ENCODE data around the gene WAS.

Gene WAS

DNA sequence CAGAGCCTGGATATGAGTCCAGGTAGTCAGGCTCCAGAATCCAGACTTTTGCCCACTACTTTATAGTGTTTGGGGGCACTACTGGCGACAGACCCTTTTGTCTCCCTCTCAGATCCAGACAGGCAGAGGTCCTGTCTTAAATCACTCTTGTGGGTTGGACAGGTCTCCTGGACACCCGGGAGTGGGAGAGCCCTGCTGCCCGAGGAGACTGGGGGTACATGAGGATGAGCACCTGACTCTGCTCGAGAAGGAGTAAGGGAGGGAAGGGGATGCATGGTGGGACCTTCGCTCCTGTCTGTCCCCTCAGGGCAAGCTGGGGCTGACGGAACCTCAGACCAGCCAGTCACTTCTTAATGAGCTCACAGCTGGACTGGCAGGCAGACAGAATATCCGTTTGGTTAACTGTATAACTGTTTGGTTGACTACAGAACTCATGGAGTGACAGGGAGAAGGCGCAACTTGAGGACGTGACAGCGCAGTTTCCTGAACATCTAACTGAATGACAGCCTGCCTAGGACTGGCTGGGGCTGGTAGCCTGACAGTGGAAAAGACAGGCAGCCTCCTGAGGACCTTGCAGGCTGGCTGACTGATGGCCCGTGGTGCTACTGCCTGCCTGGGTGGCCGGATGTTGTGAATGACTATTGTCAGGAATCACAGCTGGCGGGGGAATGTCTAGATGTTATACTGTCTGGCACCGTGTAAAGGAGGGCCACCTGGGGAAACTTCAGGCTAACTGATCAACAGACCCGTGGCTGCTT, 11.4 kb downstream of the WAS start:
- DNase-seq (ENCODE audit: low spot score) (no peak), ATAC-seq (ENCODE audit: low read depth) (no peak)
- no peak overlapping the region for H3K27ac ChIP-seq (ENCODE audit: poor library complexity, severe bottlenecking)
- H3K27me3 ChIP-seq (ENCODE audit: insufficient read depth, poor library complexity, severe bottlenecking): no peaks in the 10 kb centered on the region
- TF ChIP-seq, protein P1, sequence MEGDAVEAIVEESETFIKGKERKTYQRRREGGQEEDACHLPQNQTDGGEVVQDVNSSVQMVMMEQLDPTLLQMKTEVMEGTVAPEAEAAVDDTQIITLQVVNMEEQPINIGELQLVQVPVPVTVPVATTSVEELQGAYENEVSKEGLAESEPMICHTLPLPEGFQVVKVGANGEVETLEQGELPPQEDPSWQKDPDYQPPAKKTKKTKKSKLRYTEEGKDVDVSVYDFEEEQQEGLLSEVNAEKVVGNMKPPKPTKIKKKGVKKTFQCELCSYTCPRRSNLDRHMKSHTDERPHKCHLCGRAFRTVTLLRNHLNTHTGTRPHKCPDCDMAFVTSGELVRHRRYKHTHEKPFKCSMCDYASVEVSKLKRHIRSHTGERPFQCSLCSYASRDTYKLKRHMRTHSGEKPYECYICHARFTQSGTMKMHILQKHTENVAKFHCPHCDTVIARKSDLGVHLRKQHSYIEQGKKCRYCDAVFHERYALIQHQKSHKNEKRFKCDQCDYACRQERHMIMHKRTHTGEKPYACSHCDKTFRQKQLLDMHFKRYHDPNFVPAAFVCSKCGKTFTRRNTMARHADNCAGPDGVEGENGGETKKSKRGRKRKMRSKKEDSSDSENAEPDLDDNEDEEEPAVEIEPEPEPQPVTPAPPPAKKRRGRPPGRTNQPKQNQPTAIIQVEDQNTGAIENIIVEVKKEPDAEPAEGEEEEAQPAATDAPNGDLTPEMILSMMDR (IDR thresholded peaks at IDR 0.05; ENCODE audit: poor library complexity, severe bottlenecking): no peak
- no peaks in the 10 kb centered on the region for H3K4me1 ChIP-seq (ENCODE audit: insufficient read depth, poor library complexity, severe bottlenecking)
- peaks cover 8% of the 10 kb centered on the region for H3K36me3 ChIP-seq (ENCODE audit: low read depth)
- H3K9me3 ChIP-seq (ENCODE audit: severe bottlenecking): no peaks in the 10 kb centered on the region
- no peak overlapping the region for H3K4me3 ChIP-seq (ENCODE audit: severe bottlenecking)

GRCh38 chrX:48695534-48695896, 11.9 kb downstream of the WAS start:
- no peak for DNase-seq (ENCODE audit: low spot score)
- no peak for ATAC-seq (ENCODE audit: low read depth)
- Histone ChIP-seq H3K4me3 (ENCODE audit: severe bottlenecking) (peak overlapping the region; percentile 62), H3K9me3 (ENCODE audit: severe bottlenecking) (no peaks in the 10 kb centered on the region), H3K36me3 (ENCODE audit: low read depth) (peaks cover 8% of the 10 kb centered on the region), H3K27me3 (ENCODE audit: insufficient read depth, poor library complexity, severe bottlenecking) (no peaks in the 10 kb centered on the region), H3K4me1 (ENCODE audit: insufficient read depth, poor library complexity, severe bottlenecking) (no peaks in the 10 kb centered on the region), H3K27ac (ENCODE audit: poor library complexity, severe bottlenecking) (peak overlapping the region; percentile 72)
- TF ChIP-seq, protein P1 (IDR thresholded peaks at IDR 0.05; ENCODE audit: poor library complexity, severe bottlenecking): no peak

GRCh38 chrX:48695925-48696300, 12.3 kb downstream of the WAS start:
- ATAC-seq (ENCODE audit: low read depth): no peak; the same call in 2 of the 3 replicates
- H3K36me3 ChIP-seq (ENCODE audit: low read depth): peaks cover 8% of the 10 kb centered on the region
- DNase-seq (ENCODE audit: low spot score): no peak
- H3K4me3 ChIP-seq (ENCODE audit: severe bottlenecking): peak overlapping the region; percentile 62
- no peaks in the 10 kb centered on the region for H3K27me3 ChIP-seq (ENCODE audit: insufficient read depth, poor library complexity, severe bottlenecking)
- H3K27ac ChIP-seq (ENCODE audit: poor library complexity, severe bottlenecking): peak overlapping the region; percentile 72
- H3K4me1 ChIP-seq (ENCODE audit: insufficient read depth, poor library complexity, severe bottlenecking): no peaks in the 10 kb centered on the region
- no peaks in the 10 kb centered on the region for H3K9me3 ChIP-seq (ENCODE audit: severe bottlenecking)
- TF ChIP-seq, protein P1 (IDR thresholded peaks at IDR 0.05; ENCODE audit: poor library complexity, severe bottlenecking): no peak

- TF ChIP-seq, protein P1 (IDR thresholded peaks at IDR 0.05; ENCODE audit: poor library complexity, severe bottlenecking): no peak
- Histone ChIP-seq H3K4me3 (ENCODE audit: severe bottlenecking) (peak within 1 kb of the TSS; percentile 62), H3K27ac (ENCODE audit: poor library complexity, severe bottlenecking) (peak within 1 kb of the TSS; percentile 72), H3K4me1 (ENCODE audit: insufficient read depth, poor library complexity, severe bottlenecking) (no peaks in the 10 kb centered on the region), H3K9me3 (ENCODE audit: severe bottlenecking) (no peaks in the 10 kb centered on the region), H3K36me3 (ENCODE audit: low read depth) (peaks cover 11% of the 10 kb centered on the region), H3K27me3 (ENCODE audit: insufficient read depth, poor library complexity, severe bottlenecking) (no peaks in the 10 kb centered on the region)
- peak; percentile 84 for DNase-seq (ENCODE audit: low spot score)
- peak; percentile 97 for ATAC-seq (ENCODE audit: low read depth)
Observed at GRCh38 chrX:48696301-48696908, 12.8 kb downstream of the WAS start, which contains the start of gene SUV39H1. TSS of gene SUV39H1 (plus strand) at chrX:48696734. CDS start at chrX:48696785, 51 bp downstream.
